SJCRH30 (cell line): ENCODE data around the gene YIPF4. TPM values are rescaled to one million over a fixed set of nuclear protein-coding genes. Genes with fewer than 3 reads are reported as not detected.

Source experiments
- total RNA-seq: library from RNA; depleted of rRNA; stranded (reverse); fragments of >200 nt; shearing (Covaris generic); gene quantifications from 2 replicates; pipeline ENCODE4 v1.2.3, GENCODE V29; 2014; rRNA removed

YIPF4 gene
- total RNA-seq, 1 experiment from 2014 or later = 65.8 TPM

Other genes starting within 250 kb of the YIPF4 start
- 131 and 148 TPM in 2 replicates for gene DPY30, start 238.1 kb upstream of the YIPF4 start, total RNA-seq
- gene SPAST, start 214.3 kb upstream of the YIPF4 start, total RNA-seq = 38.4 and 41.0 TPM in 2 replicates
- gene SLC30A6, start 112.0 kb upstream of the YIPF4 start, total RNA-seq = 47.6 and 49.8 TPM in 2 replicates
- gene NLRC4, start 13.0 kb upstream of the YIPF4 start, total RNA-seq = 0.05 TPM in 1 of 2 replicates, not detected in the other
- gene BIRC6, start 79.1 kb downstream of the YIPF4 start, total RNA-seq = 109 and 113 TPM in 2 replicates